ENCODE data around the gene SGCE. TPM values are rescaled to one million over a fixed set of nuclear protein-coding genes. Genes with fewer than 3 reads are reported as not detected.

Gene SGCE
- total RNA-seq, 1 donor from 2014 or later, result 6.8 TPM

DNA sequence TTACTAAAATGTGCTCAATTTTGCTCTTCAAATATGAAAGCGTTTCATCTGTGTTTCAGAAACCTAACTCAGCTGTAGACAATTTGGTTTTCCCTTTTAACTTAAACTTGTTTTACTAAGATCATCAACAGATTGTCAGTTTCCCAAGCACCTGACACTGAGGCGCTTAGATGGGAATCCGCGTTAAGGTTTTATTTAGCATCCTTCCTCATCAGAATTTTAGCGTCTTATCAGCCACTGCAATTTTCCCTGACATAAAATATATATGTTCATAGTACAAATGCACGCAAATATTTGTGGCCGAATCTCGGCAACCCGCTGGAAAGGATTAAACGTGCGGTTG is 1.2 kb downstream of the SGCE start:
- peaks cover 20% of the 10 kb centered on the region for H3K4me1 Mint-ChIP-seq
- H3K9me3 Mint-ChIP-seq, result peaks cover 2% of the 10 kb centered on the region
- H3K27me3 Mint-ChIP-seq, result peaks cover 22% of the 10 kb centered on the region
- POLR2A ChIA-PET, result no interaction called here
- peak overlapping the region; percentile 56 for H3K27ac Mint-ChIP-seq
- no peaks in the 10 kb centered on the region for H3K36me3 Mint-ChIP-seq (ENCODE audit: low read depth)
- DNase-seq (no peak), ATAC-seq (ENCODE audit: low read depth) (no peak)
- TF ChIP-seq, protein P1, sequence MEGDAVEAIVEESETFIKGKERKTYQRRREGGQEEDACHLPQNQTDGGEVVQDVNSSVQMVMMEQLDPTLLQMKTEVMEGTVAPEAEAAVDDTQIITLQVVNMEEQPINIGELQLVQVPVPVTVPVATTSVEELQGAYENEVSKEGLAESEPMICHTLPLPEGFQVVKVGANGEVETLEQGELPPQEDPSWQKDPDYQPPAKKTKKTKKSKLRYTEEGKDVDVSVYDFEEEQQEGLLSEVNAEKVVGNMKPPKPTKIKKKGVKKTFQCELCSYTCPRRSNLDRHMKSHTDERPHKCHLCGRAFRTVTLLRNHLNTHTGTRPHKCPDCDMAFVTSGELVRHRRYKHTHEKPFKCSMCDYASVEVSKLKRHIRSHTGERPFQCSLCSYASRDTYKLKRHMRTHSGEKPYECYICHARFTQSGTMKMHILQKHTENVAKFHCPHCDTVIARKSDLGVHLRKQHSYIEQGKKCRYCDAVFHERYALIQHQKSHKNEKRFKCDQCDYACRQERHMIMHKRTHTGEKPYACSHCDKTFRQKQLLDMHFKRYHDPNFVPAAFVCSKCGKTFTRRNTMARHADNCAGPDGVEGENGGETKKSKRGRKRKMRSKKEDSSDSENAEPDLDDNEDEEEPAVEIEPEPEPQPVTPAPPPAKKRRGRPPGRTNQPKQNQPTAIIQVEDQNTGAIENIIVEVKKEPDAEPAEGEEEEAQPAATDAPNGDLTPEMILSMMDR (IDR thresholded peaks at IDR 0.05), result no peak
- peak overlapping the region; percentile 89 for H3K4me3 Mint-ChIP-seq
- CTCF ChIA-PET, result interaction anchor here (1.1 to 3.0 kb wide), 4 partner anchors 34 to 822 kb away, joined by 3 to 20 read pairs (median 4); no protein-coding TSS in a partner anchor
- intact Hi-C loops (cut with micrococcal nuclease), result loop anchor here (5.0 to 10.0 kb wide), 8 partner anchors 62 to 1422 kb away; partner anchors contain the start of genes BET1 and VPS50

DNA sequence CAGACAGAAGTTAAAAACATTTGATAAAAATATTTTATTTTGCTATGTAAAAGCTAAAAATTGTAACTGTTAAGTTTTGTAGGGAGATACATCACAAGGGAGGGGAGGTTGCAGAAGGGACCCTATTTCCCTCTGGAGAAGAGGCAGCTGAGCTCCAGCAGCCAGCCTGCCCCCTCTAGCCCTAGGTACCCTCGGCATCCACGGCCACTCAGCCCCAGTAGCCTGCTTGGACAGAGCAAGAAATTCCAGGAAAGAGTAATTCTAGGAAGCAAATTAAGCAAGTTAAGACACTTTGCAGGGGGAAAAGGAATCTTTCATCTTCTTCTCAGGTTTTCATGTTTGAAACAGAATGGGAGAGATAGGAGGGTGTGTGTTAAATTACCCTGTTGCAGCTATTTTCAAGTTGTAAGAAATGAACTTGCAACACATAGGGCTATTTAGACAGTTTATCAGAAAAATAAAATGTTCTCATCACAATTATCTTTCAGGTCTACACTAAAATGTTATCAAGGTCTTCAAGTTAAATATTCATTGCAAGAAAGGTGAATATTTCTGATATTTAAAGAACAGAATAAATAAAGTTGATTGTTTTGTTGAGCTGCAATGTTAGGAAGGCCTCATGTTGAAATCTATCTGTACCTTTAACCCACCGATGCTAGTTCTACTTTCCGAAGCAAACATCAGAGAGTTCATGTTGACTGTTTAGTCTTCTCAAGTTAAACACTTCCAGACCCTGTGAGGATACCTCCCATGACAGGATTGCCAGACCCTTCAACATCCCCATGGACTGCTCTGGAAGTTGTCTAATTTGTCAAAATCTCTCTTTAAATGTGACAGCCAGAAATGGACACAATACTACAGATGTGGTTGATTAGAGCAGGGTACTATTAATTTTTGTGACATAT is 5.5 kb downstream of the SGCE start:
- TF ChIP-seq, protein P1 (IDR thresholded peaks at IDR 0.05), result no peak
- ChIA-PET POLR2A (no interaction called here), CTCF (no interaction called here)
- no peak for DNase-seq
- Mint-ChIP-seq H3K9me3 (no peaks in the 10 kb centered on the region), H3K4me3 (no peak overlapping the region), H3K36me3 (ENCODE audit: low read depth) (no peaks in the 10 kb centered on the region), H3K27me3 (peaks cover 39% of the 10 kb centered on the region), H3K27ac (no peak overlapping the region), H3K4me1 (peaks cover 10% of the 10 kb centered on the region)
- no peak for ATAC-seq (ENCODE audit: low read depth)
- intact Hi-C loops (cut with micrococcal nuclease), result loop anchor here (10.0 kb wide), 2 partner anchors 96 to 954 kb away; no protein-coding TSS in a partner anchor

DNA sequence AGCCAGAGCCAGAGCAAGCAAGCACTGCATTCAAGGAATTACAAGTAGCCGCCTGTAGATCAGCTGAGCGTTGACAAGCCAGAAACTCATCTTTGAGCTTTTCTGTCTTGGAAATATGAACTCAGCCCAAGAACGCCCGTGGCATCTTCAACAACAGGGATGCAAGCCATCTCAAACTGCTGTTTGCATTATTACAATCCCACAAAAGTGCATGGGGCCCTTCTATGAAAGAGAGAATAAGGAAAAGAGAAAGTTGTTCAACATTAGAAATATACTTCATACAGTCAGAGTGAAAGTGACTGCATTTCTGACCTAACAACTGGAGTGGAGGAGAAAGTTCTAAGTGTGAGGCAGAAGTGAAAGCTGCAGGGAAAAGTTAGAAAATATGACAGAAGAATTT is 6.5 kb downstream of the SGCE start:
- TF ChIP-seq, protein P1 (IDR thresholded peaks at IDR 0.05), result no peak
- CTCF ChIA-PET, result no interaction called here
- Mint-ChIP-seq H3K27ac (no peak overlapping the region), H3K27me3 (peaks cover 39% of the 10 kb centered on the region), H3K36me3 (ENCODE audit: low read depth) (no peaks in the 10 kb centered on the region), H3K4me3 (no peak overlapping the region), H3K4me1 (peaks cover under 1% of the 10 kb centered on the region), H3K9me3 (no peaks in the 10 kb centered on the region)
- DNase-seq (no peak), ATAC-seq (ENCODE audit: low read depth) (no peak)
- intact Hi-C loops (cut with micrococcal nuclease), result no loop called here
- POLR2A ChIA-PET, result no interaction called here

DNA sequence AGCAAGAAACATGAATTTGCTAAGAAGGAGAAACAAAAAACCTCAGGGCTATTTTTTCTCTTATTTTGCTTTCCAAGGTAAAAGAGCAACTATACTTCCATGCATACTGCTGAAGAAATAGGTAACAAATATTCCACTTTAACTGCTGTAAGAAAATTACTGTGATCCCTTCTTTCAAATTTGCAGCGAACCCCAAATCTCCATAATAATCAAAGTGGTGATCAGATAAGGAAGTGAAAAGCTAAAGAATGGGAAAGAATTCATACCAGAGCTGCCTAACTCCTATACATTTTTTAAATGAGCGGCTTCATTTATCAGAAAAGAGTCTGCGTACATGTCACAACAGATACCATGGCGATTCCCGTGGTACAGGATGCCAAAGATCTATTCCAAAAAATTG is 7.2 kb downstream of the SGCE start:
- TF ChIP-seq, protein P1 (IDR thresholded peaks at IDR 0.05), result no peak
- ChIA-PET CTCF (no interaction called here), POLR2A (interaction anchor here (0.7 kb wide), 1 partner anchor 623 kb away, joined by 8 read pairs; no protein-coding TSS in a partner anchor)

DNA sequence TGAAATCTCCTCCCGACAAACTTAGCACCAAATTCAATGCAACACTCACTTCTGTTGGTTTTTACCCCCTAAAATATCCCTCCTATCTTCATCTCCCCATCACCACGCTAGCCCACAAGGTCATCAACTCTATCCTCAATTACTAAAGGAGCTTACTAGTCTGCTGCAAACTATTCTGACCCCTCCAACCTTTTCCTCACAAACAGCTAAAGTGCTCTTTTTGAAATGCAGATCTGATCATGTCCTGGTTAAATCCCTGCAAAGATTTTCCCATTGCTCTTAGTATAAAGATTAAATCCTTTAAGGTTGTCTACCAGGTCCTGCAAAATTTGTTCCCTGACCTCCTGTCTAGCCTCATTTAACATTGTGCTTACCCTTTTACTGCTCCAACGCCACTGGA is 8.6 kb downstream of the SGCE start:
- Mint-ChIP-seq H3K9me3 (no peaks in the 10 kb centered on the region), H3K27me3 (peaks cover 41% of the 10 kb centered on the region), H3K4me3 (no peak overlapping the region), H3K4me1 (no peaks in the 10 kb centered on the region), H3K36me3 (ENCODE audit: low read depth) (no peaks in the 10 kb centered on the region), H3K27ac (no peak overlapping the region)
- ChIA-PET POLR2A (no interaction called here), CTCF (no interaction called here)
- DNase-seq (no peak), ATAC-seq (ENCODE audit: low read depth) (no peak)
- intact Hi-C loops (cut with micrococcal nuclease), result no loop called here
- TF ChIP-seq, protein P1 (IDR thresholded peaks at IDR 0.05), result no peak

More for the DNA sequence above, 7.2 kb downstream of the SGCE start:
- no peak overlapping the region for H3K4me3 Mint-ChIP-seq
- no peaks in the 10 kb centered on the region for H3K9me3 Mint-ChIP-seq
- H3K4me1 Mint-ChIP-seq, result no peaks in the 10 kb centered on the region
- H3K27ac Mint-ChIP-seq, result no peak overlapping the region
- no peak for ATAC-seq (ENCODE audit: low read depth)
- intact Hi-C loops (cut with micrococcal nuclease), result no loop called here
- peaks cover 44% of the 10 kb centered on the region for H3K27me3 Mint-ChIP-seq
- DNase-seq, result no peak
- no peaks in the 10 kb centered on the region for H3K36me3 Mint-ChIP-seq (ENCODE audit: low read depth)

Data from activated B cell treated with CpG ODN at 0.5 μM for 24 hours (primary cell).